Measurements from ENCODE around the gene CCDC185.

CCDC185 gene

GRCh38 chr1:223430236-223430635 lies 37.0 kb downstream of the CCDC185 start:
- no peaks in the 10 kb centered on the region for H3K9me3 Mint-ChIP-seq
- peaks cover 3% of the 10 kb centered on the region for H3K4me1 Mint-ChIP-seq
- no peak overlapping the region for H3K4me3 Mint-ChIP-seq
- DNase-seq (no peak), ATAC-seq (no peak)
- no peaks in the 10 kb centered on the region for H3K36me3 Mint-ChIP-seq (ENCODE audit: low read depth)
- peaks cover 4% of the 10 kb centered on the region for H3K27me3 Mint-ChIP-seq
- no peak overlapping the region for H3K27ac Mint-ChIP-seq

DNA sequence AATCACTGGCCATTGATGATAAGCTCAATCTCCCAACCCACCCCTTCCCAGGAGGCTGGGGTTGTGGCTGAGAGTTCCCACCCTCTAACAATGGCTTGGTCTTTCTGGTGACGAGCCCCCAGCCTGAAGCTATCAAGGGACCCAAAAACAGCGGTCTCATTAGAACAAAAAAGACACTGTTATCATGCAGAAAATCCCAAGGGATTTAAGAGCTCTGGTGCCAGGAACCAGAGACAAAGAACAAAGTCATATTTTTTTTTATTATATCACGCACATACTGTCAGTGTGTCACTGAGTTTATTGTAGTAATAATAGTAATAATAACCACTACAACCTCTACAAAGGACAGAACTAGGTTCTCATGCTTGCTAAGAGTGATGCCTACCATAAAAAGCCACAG lies 43.9 kb downstream of the CCDC185 start:
- ATAC-seq (no peak), DNase-seq (no peak)
- no peak overlapping the region for H3K4me3 Mint-ChIP-seq
- no peaks in the 10 kb centered on the region for H3K27me3 Mint-ChIP-seq
- H3K27ac Mint-ChIP-seq: no peak overlapping the region
- no peaks in the 10 kb centered on the region for H3K4me1 Mint-ChIP-seq
- H3K36me3 Mint-ChIP-seq (ENCODE audit: low read depth): no peaks in the 10 kb centered on the region
- H3K9me3 Mint-ChIP-seq: no peaks in the 10 kb centered on the region

- DNase-seq: no peak
Observed at GRCh38 chr1:223443397-223443796, 50.2 kb downstream of the CCDC185 start.

DNA sequence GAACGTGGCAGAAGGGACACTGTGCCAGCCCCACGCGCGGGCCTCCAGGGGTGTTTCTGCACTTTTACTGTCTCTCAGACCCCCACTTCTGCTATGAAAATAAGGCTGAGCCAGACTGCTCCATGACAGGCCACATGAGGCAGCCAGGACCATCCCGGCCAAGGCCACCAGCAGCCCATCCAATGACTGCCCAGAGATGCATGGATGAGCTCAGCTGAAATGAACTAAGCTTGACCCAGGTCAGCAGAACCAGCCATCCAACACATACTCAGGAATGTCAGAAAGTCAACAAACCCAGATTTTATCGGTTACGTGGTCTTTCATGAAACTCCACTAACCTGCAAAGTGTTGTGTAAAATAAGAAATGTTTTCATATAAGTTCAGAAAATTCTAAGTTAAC lies 51.2 kb downstream of the CCDC185 start:
- no peak for ATAC-seq
- H3K36me3 Mint-ChIP-seq (ENCODE audit: low read depth): peaks cover 7% of the 10 kb centered on the region

More at GRCh38 chr1:223443397-223443796, 50.2 kb downstream of the CCDC185 start:
- Mint-ChIP-seq H3K9me3 (peaks cover 20% of the 10 kb centered on the region), H3K4me3 (no peak overlapping the region), H3K27ac (no peak overlapping the region), H3K27me3 (peaks cover 2% of the 10 kb centered on the region), H3K4me1 (no peaks in the 10 kb centered on the region), H3K36me3 (ENCODE audit: low read depth) (peaks cover 7% of the 10 kb centered on the region)
- ATAC-seq: no peak

More for the DNA sequence above, 51.2 kb downstream of the CCDC185 start:
- Mint-ChIP-seq H3K27ac (no peak overlapping the region), H3K4me1 (no peaks in the 10 kb centered on the region), H3K27me3 (peaks cover 2% of the 10 kb centered on the region), H3K4me3 (no peak overlapping the region), H3K9me3 (peaks cover 20% of the 10 kb centered on the region)
- DNase-seq: no peak

All from activated naive CD8-positive, alpha-beta T cell treated with anti-CD3 and anti-CD28 coated beads, Interleukin-2, amount 50 U/mL, for 24 hours (primary cell).